ENCODE results near the gene BACH1.

BACH1 gene

DNA sequence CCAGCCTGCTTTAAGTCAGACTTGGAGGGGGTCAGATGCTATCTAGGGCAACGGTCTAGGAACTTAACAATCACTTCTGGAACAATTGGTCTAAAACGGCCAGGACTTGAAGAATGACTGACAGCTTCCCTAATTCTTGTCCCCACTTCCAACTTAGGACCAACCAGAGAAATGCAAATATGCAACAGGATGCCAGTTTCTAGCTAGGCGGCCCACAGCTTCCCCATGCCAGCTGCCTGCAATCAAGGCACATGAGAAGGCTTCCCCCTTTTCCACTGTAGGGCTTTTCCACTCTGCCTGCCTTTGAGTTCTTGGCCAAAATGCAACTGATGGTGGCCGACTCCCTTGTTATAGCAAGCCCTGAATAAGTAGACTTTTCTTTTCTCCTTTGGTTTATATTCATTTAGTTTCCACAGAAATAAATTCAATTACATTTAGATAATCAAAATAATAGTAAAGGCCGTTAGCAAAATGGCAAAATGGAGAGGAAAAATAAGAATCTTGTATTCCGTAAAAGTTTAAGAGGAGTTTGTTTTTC is 80.9 kb downstream of the BACH1 start:
- no peak for DNase-seq (ENCODE audit: low read depth, low spot score)

DNA sequence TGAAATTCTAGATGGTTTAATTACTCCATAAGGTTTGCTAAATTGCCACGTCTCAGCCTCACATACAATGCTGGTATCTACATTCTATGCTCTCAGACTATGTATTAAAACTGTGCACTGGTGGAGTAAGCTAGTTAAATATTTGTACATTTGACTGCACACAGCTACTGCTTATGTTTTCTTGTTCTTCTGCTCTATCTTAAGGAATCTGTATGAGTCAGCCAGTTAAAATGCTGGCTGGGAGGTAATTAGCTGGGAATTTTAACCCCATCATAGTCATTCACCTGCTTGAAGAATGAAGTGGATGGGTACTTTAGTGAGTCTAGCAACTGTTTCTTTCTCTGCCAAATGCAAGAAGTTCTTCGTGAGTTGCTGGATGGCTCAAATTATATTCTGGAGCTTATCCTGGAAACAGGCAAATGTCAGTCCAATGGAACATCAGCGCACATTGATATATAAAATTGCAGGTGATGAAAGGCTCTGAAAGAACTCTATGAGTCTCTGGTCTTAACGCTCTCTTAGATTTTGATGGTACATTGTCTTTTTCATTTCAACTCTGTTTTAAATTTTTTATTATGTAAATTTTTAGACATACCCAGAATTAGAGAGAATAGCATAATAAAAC is 83.4 kb downstream of the BACH1 start:
- DNase-seq (ENCODE audit: low read depth, low spot score), result peak; percentile 87

DNA sequence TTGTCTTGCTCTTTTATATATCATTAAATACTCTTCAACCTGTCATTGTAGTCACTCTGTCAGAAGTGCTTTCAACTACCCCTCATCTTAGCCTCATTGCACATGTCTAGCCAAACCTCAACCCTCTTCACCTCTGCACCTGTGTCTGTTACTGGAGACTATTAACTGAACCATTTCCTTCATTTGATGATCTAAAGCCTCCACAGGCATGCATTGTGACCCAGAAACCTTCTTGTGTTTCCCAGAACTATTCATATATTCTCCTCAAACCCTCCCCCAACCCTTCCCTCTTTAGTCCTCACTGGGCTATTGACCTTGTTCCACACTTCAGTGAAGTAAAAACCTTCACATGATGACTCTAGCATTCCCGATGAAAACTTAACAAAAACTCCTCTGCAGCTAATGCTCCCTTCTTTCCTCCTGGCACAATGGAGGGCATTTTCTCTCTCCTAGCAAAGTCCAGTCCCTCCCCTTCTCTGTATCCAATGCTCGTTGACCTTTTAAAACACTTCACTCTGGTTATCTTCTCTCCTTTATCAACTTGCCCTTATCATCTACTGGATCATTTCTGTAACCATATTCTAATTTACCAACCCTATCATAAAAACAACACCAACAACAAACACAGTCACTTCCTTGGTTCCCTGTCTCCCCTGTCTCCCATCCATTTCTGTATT is 86.1 kb downstream of the BACH1 start:
- DNase-seq (ENCODE audit: low read depth, low spot score), result no peak

DNA sequence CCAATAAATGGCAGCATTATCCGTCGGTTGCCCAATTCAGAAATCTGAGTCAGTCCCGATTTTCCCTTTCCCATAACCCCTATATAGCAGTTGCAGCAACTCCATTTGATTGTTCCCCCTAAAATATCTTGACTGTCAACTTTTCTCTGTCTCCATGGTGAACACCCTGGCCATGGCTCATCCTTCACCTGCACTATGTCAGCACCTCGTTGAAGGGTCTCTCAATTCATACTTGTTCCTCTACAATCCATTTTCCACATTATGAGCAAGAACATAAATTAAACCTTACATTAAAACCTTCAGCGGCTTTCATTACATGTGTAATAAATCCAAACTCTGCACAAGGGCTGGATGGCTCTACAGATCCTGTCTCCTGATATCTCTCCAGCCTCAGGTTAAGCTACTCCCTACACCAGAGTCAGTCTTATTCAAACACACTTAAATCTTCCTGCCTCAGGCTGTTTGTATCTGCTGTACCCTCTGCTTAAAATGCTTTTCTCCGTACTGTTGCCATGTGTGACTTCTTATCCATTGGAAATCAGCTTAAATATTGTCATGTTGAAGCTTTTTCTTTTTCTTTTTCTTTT is 87.3 kb downstream of the BACH1 start:
- DNase-seq (ENCODE audit: low read depth, low spot score), result no peak

DNA sequence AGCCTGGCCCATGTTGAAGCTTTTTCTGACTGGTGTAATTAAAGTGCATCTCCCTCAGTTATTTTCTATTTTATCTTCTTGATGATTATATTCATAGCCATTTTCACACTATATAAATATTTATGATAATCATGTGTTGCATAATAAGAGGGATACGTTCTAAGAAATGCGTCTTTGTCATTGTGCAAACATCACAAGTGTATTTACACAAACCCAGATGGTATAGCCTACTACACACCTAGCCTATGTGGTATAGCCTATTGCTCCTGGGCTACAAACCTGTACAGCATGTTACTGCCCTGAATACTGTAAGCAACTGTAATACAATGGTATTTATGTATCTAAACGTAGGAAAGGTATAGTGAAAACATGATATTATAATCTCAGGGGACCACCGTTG is 88.1 kb downstream of the BACH1 start:
- DNase-seq (ENCODE audit: low read depth, low spot score), result no peak

DNA sequence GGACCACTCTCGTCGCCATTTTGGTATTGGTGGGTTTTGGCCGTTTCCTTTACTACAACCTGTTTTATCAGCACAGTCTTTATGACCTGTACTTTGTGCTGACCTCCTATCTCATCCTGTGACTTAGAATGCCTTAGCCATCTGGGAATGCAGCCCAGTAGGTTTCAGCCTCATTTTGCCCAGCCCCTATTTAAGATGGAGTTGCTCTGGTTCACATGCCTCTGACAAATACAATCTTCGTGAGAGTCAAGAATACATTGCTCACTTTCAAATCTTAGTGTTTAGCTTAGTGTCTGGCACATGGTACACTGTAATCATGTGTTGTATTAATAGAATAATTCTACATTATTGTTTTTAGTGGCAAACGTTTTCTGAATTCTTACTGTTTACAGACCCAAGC is 88.9 kb downstream of the BACH1 start:
- no peak for DNase-seq (ENCODE audit: low read depth, low spot score)

DNA sequence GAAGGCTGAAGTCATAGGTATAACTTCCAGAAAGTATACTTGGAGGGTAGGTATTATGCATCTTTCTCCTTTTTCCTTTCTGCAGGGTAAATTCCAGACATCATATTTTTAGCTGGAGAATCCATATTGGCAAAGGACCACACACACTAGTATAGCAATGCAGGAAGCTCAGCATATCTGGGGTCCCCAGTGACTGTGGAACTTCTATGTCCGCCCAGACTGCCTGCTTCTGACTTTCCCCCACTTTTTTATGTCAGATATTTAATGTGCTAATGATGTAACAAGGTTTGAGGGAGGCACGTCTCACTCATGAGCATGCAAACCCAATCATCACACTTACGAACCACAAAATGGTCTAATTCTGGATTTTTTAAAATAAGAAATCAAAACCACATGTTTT is 90.4 kb downstream of the BACH1 start:
- no peak for DNase-seq (ENCODE audit: low read depth, low spot score)

DNA sequence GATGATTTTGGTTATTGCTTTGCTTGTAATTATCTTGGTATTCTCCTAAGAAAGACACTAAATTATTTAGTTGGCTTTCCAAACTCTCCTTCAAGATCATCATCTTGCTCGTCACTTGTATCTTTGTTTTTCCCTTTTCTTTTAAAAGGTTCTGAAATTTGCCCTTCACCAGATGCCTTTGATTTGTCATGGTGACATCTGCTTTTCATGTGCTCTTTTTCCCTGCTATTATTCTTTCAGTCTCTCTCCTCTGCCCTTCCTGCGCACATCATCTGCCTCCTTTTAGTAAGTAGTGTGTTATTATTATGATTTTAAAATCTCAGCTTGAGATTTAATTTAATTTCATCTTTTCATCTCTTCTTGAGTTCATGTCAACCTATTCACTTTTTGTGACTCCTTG is 92.1 kb downstream of the BACH1 start:
- DNase-seq (ENCODE audit: low read depth, low spot score), result no peak

DNA sequence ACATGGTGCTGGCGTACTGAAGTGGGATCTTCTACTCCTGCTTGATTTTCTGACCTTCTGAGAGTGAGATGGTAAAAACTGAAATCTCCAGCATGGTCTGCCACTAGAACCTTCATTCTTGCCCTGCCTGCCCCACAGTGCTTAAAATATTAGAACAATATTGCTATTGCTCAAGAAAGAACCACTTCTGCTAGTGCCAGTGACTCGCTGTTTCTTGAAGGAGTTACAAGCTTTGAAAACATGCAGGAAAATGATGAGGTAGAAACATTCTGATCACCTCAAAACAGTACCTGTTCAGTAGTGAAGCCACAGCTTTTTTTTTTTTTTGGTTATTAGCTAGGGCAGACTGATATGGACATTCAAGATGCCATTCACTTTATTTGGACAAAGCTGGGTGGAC is 95.3 kb downstream of the BACH1 start:
- DNase-seq (ENCODE audit: low read depth, low spot score), result no peak

Measured in astrocyte of the hippocampus (primary cell).